Fibroblast of skin of left quadriceps (primary cell): ENCODE measurements around the gene SERAC1.
A peak's percentile ranks its signal among the peaks of the same experiment; 100 is the strongest.

Source experiments
- DNase-seq, 2 experiments: peaks; one replicate each; pipeline ENCODE4 v3.0.0-alpha.2; 2013; ENCODE audit warnings: low read depth in 2 of 2

Gene SERAC1

GRCh38 chr6:158078320-158078719 is 89.7 kb downstream of the SERAC1 start:
- no peak for DNase-seq

GRCh38 chr6:158077676-158078075 is 90.4 kb downstream of the SERAC1 start:
- no peak for DNase-seq

GRCh38 chr6:158076548-158076947 is 91.5 kb downstream of the SERAC1 start:
- no peak for DNase-seq

- DNase-seq: no peak
These were observed 94.3 kb downstream of the SERAC1 start for GRCh38 chr6:158073776-158074175.

- peak in 1 of 2 experiments; percentile 36 for DNase-seq
These were observed 95.9 kb downstream of the SERAC1 start for GRCh38 chr6:158072083-158072721.

- no peak for DNase-seq
These were observed 96.7 kb downstream of the SERAC1 start for GRCh38 chr6:158071121-158072082.

GRCh38 chr6:158070513-158070912 is 97.5 kb downstream of the SERAC1 start:
- DNase-seq: no peak

GRCh38 chr6:158069800-158070195 is 98.3 kb downstream of the SERAC1 start:
- DNase-seq: no peak

GRCh38 chr6:158068893-158069799 is 98.9 kb downstream of the SERAC1 start:
- no peak for DNase-seq

- DNase-seq: no peak
These were observed 99.7 kb downstream of the SERAC1 start for GRCh38 chr6:158068156-158068892.

- no peak for DNase-seq
These were observed 100.5 kb downstream of the SERAC1 start for GRCh38 chr6:158067436-158068015.

GRCh38 chr6:158066136-158066781 is 101.8 kb downstream of the SERAC1 start:
- DNase-seq: no peak

- no peak for DNase-seq
These were observed 103.3 kb downstream of the SERAC1 start for GRCh38 chr6:158064725-158065251.

- DNase-seq: no peak
These were observed 104.3 kb downstream of the SERAC1 start for GRCh38 chr6:158063736-158064135.

- DNase-seq: no peak
These were observed 106.2 kb downstream of the SERAC1 start for GRCh38 chr6:158061709-158062461.

- DNase-seq: no peak
These were observed 106.7 kb downstream of the SERAC1 start for GRCh38 chr6:158061361-158061708.

- peak; percentile 69 for DNase-seq
These were observed 107.4 kb downstream of the SERAC1 start for GRCh38 chr6:158060455-158061360.
